Fibroblast of gingiva (primary cell): ENCODE measurements around the gene PKN1.
"Not testable (repeated sequence)": the region's sequence is repeated elsewhere in the genome, so short reads cannot be mapped to it uniquely, and the experiment has no call there.

Source experiments
- DNase-seq: peaks from one replicate; pipeline ENCODE4 v3.0.0-alpha.2; 2011; ENCODE audit warnings: low read depth

The PKN1 gene

DNA sequence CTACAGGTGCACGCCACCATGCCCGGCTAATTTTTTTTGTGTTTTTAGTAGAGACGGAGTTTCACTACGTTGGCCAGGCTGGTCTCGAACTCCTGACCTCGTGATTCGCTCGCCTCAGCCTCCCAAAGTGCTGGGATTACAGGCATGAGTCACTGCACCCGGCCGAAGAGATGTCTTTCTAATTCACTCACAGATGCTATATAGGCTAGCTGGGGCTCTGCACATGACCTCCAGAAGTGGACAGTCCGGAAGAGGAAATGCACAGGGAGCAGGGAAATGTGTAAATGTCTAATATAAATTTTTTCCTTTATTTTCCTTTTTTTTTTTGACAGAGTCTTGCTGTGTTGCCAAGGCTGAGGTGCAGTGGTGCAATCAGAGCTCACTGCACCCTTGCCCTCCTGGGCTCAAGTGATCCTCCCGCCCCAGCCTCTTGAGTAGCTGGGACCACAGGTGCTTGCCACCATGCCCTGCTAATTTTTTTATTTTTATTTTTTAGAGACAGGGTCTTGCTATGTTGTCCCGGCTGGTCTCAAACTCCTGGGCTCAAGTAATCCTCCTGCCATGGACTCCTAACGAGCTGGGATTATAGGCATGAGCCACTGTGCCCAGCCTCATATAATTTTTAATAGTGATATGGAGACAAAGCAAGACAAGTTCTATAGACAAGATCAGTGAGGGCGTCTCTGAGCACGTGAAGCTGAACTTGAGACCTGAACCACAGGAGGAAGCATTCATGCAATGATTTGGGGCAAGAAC is 54.4 kb downstream of the PKN1 start:
- no peak for DNase-seq

GRCh38 chr19:14492756-14493337 is 59.7 kb downstream of the PKN1 start:
- DNase-seq = no peak

DNA sequence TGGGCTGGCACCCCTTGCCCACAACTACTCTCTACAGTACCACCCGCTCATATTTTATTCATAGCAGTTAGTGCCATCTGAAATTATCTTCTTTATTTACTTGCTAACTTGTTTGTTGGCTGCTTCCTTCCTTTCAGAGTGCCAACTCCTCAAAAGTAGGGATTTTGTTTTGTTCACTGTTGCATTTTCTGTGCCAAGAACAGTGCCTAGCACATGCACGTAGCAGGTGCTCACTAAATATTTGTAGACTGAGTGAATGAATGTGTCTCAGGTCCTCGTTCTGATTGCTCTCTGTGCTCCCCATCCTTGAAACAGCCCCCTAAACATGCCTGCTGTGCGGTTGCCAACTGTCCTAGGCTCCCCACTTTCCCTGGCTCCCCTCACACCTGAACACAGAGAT is 61.3 kb downstream of the PKN1 start:
- no peak for DNase-seq

DNA sequence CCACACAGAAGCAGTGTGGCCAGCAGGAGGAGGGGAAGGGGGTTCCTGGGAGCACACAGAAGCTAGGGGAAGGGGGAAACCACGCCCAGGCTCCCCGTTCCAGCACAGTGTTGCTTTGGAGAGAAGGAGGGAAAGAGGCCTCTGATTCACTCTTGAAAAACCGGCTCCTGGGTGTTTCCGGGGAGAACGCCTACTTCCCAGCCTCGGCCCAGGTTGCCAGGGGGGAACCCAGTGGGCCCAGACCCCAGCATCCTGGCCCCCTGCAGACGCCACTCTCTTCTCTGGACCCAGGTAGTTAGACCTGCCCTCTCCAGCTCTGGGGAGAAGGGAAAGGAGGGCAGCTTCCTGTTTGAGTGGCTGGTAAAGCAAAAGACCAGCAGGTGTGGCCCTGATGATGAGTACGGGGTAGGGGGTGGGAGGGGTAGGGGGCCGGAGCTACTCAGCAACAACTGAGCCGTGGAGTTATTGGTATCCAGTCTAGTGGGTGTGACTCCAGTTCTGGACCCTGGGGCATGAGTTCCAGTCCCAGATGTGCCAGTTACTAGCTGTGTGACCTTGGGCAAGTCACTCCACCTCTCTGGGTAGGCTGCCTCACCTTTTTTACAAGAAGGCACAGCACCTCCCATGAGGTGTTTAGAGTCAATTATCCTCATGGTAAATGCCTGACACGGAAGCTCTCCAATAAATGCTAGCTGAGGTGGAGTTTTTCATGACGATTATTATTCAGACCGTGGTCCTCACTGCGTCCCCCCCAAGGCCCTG is 62.0 kb downstream of the PKN1 start:
- DNase-seq = no peak

- DNase-seq = no peak
These were observed 62.5 kb downstream of the PKN1 start for GRCh38 chr19:14495672-14496028.

- DNase-seq = peak; percentile 100
These were observed 63.1 kb downstream of the PKN1 start, which contains the start of gene GIPC1 for GRCh38 chr19:14496029-14496833. TSS of gene GIPC1 (minus strand) at chr19:14496127. CDS start at chr19:14482976, 13,151 bp downstream.

DNA sequence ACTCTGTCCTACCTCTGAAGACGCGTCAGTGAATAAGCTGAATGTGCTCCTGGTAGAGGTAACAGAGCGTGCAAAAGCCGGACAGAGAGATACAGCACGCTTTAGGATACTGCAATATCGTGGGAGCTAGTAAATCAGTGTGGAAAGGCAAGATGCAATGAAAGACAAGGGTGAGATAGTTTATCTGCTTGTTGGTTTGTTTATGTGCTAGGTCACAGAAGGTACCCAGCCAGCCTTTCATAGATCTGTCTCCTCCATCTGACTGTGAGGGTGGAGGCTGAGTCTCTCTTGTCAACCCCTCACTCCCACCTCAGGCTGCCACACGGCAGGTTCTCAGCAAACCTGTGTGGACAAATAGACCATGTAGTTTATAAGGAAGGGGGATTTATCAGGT is 63.7 kb downstream of the PKN1 start:
- no peak for DNase-seq

DNA sequence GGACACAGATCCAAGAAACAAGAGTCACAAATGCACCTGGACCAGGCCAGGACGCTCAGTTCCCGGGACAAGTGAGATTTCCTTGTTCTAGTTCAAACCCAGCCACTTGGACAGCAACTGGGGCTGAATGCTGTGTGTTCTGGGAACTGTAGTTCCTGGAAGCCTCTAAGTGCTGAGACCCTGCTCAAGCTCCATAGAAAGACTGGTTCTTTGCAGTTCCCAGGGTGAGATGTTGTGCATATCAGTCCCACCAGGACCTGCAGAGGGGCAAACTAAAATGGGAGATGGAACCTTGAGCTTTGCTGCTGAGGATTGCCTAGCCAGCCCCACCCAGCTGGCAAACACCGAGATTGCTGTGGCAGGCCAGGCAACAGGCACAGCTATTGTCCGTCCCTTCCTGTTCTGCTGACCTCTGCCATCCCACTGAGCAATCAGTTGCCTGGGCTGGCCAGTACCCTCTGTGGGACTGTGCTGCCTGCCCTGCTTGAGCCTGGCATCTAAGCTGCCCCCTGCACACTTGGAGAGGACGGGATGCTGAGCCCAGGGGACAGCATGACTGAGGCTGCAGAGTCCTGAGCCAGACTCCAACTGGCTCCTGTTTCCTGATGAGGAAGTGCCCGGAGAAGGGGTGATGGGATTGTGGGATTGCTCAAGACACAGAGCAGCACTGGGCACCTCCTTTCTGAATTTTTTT is 64.3 kb downstream of the PKN1 start:
- DNase-seq = peak; percentile 82

GRCh38 chr19:14502334-14503092 is 69.4 kb downstream of the PKN1 start:
- peak; percentile 59 for DNase-seq

- no peak for DNase-seq
These were observed 70.2 kb downstream of the PKN1 start for GRCh38 chr19:14503285-14503684.

- DNase-seq = not testable (repeated sequence)
These were observed 71.5 kb downstream of the PKN1 start for GRCh38 chr19:14504575-14504974.

DNA sequence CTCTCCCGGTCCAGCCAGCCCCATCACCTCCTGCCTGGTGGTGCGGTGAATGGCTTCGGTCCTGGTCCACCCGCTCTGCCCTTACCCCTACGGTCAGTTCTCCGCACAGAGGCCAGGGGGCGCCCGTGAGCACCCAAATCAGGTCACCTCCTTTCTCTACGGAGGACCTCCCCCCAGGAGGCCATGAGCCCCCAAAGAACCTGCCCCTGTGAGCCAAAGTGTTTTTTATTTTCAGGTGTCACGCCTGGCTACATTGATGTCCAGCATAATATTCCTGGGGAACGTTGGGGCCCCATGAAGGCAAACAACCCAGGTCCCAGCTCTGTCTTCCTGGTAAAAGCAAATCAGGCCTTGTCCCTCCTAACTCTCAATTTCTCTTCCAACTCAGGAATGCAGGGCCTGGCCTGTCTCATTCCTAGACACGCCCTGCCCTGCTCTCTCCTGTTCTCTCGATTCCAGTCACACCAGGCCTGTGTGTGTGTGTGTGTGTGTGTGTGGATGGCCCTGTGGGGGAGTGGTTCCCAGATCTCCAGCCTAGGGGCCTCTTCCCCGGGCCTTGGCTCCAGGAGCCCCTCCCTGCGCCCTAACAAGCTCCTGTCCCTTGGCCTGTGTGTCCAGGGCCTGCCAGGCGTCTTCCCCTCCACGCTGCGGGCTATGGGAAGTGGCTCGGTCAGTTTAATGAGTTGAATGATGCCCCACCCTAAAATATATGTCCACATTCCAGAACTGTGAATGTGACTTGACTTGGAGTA is 72.6 kb downstream of the PKN1 start:
- DNase-seq = peak; percentile 45

- DNase-seq = peak; percentile 26
These were observed 74.8 kb downstream of the PKN1 start for GRCh38 chr19:14507704-14508542.

DNA sequence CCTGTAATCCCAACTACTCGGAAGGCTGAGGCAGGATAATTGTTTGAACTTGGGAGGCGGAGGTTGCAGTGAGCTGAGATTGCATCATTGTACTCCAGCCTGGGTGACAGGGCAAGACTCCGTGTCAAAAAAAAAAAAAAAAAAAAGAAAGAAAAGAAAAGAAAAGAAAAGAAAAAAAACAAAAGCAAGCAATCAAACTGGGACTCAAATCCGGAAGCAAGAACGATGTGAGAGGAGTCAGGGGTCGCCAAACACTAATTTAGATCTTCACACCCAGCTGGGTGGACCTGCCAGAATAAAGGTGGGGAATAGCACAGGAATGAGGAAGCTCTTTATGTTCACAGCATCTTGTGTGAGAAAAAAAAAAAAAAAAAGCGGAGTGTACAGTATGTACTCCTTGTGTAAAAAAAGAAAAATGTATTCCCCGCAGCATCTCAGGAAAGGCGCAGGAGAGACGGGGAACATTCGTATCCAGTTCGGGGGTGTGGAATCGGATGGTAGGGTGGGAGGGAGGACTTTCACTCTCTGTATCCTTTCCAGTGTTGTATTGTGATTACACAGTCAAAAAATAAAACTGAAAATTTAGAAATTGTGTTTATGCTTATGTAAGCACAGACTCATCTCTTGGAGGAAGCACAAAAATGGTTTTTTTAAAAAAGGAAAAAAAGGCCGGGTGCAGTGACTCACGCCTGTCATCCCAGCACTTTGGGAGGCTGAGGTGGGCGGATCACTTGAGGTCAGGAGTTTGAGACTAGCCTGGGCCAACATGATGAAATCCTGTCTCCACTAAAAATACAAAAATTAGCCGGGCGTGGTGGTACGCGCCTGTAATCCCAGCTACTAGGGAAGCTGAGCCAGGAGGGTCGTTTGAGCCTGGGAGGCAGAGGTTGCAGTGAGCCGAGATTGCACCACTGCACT is 77.5 kb downstream of the PKN1 start:
- peak; percentile 86 for DNase-seq

- DNase-seq = no peak
These were observed 78.1 kb downstream of the PKN1 start for GRCh38 chr19:14511229-14511593.

- no peak for DNase-seq
These were observed 79.4 kb downstream of the PKN1 start for GRCh38 chr19:14512406-14512961.

GRCh38 chr19:14514215-14514863 is 81.2 kb downstream of the PKN1 start:
- no peak for DNase-seq
